BE2C (cell line): ENCODE measurements around the gene P2RX6.
"Not testable (repeated sequence)": the region's sequence is repeated elsewhere in the genome, so short reads cannot be mapped to it uniquely, and the experiment has no call there.

Source experiments
- DNase-seq: peaks from one replicate; pipeline ENCODE4 v3.0.0-alpha.2; 2020
- H3K27me3 ChIP-seq: fragments of 250-450 bp; sonication (Bioruptor Pico); 2 replicates; pipeline ENCODE4 v1.5.1; 2020; ENCODE audit warnings: mild to moderate bottlenecking
- H3K36me3 ChIP-seq: fragments of 250-450 bp; sonication (Bioruptor Pico); 2 replicates; pipeline ENCODE4 v1.5.1; 2020; ENCODE audit warnings: mild to moderate bottlenecking
- H3K4me1 ChIP-seq: fragments of 250-450 bp; sonication (Bioruptor Pico); 2 replicates; pipeline ENCODE4 v1.5.1; 2020
- H3K4me3 ChIP-seq: 2 replicates; pipeline ENCODE4 v1.5.1; 2011; ENCODE audit warnings: low read depth, low read length
- H3K9me3 ChIP-seq: fragments of 250-450 bp; sonication (Bioruptor Pico); 2 replicates; pipeline ENCODE4 v1.5.1; 2020
- CTCF ChIP-seq: IDR thresholded peaks from 2 replicates; pipeline ENCODE4 v1.5.1; 2012; ENCODE audit warnings: mild to moderate bottlenecking, low read depth, low read length

The P2RX6 gene

GRCh38 chr22:21068681-21069276, 53.8 kb downstream of the P2RX6 start:
- Histone ChIP-seq H3K36me3 (no peaks in the 10 kb centered on the region), H3K9me3 (no peaks in the 10 kb centered on the region), H3K4me3 (no peak overlapping the region), H3K4me1 (no peaks in the 10 kb centered on the region), H3K27me3 (no peaks in the 10 kb centered on the region)
- DNase-seq = no peak
- no peak for TF ChIP-seq CTCF

GRCh38 chr22:21069375-21069774, 54.4 kb downstream of the P2RX6 start:
- Histone ChIP-seq H3K4me1 (no peaks in the 10 kb centered on the region), H3K9me3 (no peaks in the 10 kb centered on the region), H3K27me3 (no peaks in the 10 kb centered on the region), H3K36me3 (no peaks in the 10 kb centered on the region), H3K4me3 (no peak overlapping the region)
- no peak for TF ChIP-seq CTCF
- no peak for DNase-seq

- no peaks in the 10 kb centered on the region for H3K9me3 ChIP-seq
- DNase-seq = no peak
- no peaks in the 10 kb centered on the region for H3K36me3 ChIP-seq
- H3K27me3 ChIP-seq = no peaks in the 10 kb centered on the region
- no peak overlapping the region for H3K4me3 ChIP-seq
- no peaks in the 10 kb centered on the region for H3K4me1 ChIP-seq
- TF ChIP-seq CTCF = no peak
Observed at GRCh38 chr22:21070690-21071615, 56.0 kb downstream of the P2RX6 start.

GRCh38 chr22:21071796-21072195, 56.8 kb downstream of the P2RX6 start:
- H3K36me3 ChIP-seq, DNase-seq, H3K4me1 ChIP-seq, H3K27me3 ChIP-seq, H3K9me3 ChIP-seq, H3K4me3 ChIP-seq: not testable (repeated sequence)

- no peaks in the 10 kb centered on the region for H3K9me3 ChIP-seq
- H3K4me1 ChIP-seq = no peaks in the 10 kb centered on the region
- DNase-seq = no peak
- no peak overlapping the region for H3K4me3 ChIP-seq
- H3K27me3 ChIP-seq = no peaks in the 10 kb centered on the region
- H3K36me3 ChIP-seq = no peaks in the 10 kb centered on the region
- no peak for TF ChIP-seq CTCF
Observed at GRCh38 chr22:21073023-21073422, 58.1 kb downstream of the P2RX6 start.

- TF ChIP-seq CTCF = no peak
- Histone ChIP-seq H3K4me1 (no peaks in the 10 kb centered on the region), H3K9me3 (no peaks in the 10 kb centered on the region), H3K27me3 (no peaks in the 10 kb centered on the region), H3K4me3 (no peak overlapping the region), H3K36me3 (no peaks in the 10 kb centered on the region)
- no peak for DNase-seq
Observed at GRCh38 chr22:21073482-21073881, 58.5 kb downstream of the P2RX6 start.
